Astrocyte (in vitro differentiated cells and primary cell): ENCODE measurements around the gene COQ5.

Source experiments
- EZH2 ChIP-seq: IDR thresholded peaks from 2 replicates; pipeline ENCODE4 v1.6.1; 2012; ENCODE audit warnings: mild to moderate bottlenecking, low read length, inconsistent platforms; ENCODE audit not compliant: insufficient read depth
- TF ChIP-seq, protein P1 (sequence below): IDR thresholded peaks from 2 replicates; pipeline ENCODE4 v1.5.1; 2011; ENCODE audit warnings: low read depth, mild to moderate bottlenecking, inconsistent platforms, low read length, moderate library complexity; ENCODE audit not compliant: insufficient read depth

DNA sequence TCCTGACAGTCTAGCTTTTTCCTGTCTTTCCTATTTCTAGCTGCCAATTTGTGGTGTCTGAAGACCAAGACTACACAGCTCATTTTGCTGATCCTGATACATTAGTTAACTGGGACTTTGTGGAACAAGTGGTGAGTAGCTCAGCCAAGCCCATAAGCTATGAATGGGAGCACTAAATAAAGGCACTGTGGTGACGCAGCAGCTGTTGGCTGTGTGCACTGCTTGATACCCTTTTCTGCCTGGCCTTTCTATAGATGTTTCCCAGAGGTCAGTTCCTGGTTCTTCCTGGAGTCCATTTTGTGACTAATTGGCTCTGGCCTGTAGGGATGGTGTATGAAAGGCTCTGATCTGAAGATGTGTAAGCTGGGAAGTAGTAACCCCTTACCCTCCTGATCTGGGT lies 25.7 kb upstream of the COQ5 start:
- no peak for TF ChIP-seq EZH2
- TF ChIP-seq, protein P1, sequence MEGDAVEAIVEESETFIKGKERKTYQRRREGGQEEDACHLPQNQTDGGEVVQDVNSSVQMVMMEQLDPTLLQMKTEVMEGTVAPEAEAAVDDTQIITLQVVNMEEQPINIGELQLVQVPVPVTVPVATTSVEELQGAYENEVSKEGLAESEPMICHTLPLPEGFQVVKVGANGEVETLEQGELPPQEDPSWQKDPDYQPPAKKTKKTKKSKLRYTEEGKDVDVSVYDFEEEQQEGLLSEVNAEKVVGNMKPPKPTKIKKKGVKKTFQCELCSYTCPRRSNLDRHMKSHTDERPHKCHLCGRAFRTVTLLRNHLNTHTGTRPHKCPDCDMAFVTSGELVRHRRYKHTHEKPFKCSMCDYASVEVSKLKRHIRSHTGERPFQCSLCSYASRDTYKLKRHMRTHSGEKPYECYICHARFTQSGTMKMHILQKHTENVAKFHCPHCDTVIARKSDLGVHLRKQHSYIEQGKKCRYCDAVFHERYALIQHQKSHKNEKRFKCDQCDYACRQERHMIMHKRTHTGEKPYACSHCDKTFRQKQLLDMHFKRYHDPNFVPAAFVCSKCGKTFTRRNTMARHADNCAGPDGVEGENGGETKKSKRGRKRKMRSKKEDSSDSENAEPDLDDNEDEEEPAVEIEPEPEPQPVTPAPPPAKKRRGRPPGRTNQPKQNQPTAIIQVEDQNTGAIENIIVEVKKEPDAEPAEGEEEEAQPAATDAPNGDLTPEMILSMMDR, result no peak
